ENCODE measurements around the gene PTOV1.

PTOV1 gene

GRCh38 chr19:49874503-49875157, 23.7 kb downstream of the PTOV1 start:
- TF ChIP-seq, protein P1, sequence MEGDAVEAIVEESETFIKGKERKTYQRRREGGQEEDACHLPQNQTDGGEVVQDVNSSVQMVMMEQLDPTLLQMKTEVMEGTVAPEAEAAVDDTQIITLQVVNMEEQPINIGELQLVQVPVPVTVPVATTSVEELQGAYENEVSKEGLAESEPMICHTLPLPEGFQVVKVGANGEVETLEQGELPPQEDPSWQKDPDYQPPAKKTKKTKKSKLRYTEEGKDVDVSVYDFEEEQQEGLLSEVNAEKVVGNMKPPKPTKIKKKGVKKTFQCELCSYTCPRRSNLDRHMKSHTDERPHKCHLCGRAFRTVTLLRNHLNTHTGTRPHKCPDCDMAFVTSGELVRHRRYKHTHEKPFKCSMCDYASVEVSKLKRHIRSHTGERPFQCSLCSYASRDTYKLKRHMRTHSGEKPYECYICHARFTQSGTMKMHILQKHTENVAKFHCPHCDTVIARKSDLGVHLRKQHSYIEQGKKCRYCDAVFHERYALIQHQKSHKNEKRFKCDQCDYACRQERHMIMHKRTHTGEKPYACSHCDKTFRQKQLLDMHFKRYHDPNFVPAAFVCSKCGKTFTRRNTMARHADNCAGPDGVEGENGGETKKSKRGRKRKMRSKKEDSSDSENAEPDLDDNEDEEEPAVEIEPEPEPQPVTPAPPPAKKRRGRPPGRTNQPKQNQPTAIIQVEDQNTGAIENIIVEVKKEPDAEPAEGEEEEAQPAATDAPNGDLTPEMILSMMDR (conservative IDR thresholded peaks at IDR 0.05; ENCODE audit: low read depth, low read length): no peak
- H3K36me3 ChIP-seq (ENCODE audit: insufficient read depth): no peaks in the 10 kb centered on the region
- H3K9ac ChIP-seq: no peak overlapping the region
- H3K27me3 ChIP-seq (ENCODE audit: insufficient read depth, low read depth): no peaks in the 10 kb centered on the region
- no peak overlapping the region for H2AFZ ChIP-seq (ENCODE audit: low read depth)
- H3K4me2 ChIP-seq: peak overlapping the region; percentile 81; the same call in 1 of the 2 replicates
- H4K20me1 ChIP-seq (ENCODE audit: insufficient read depth): no peaks in the 10 kb centered on the region
- peaks cover 30% of the 10 kb centered on the region for H3K4me1 ChIP-seq (ENCODE audit: low read depth, poor library complexity, severe bottlenecking)
- no peak overlapping the region; the same call in 1 of the 2 replicates for H3K27ac ChIP-seq
- H3K79me2 ChIP-seq (ENCODE audit: insufficient read depth, low read depth): peaks cover 23% of the 10 kb centered on the region
- H3K4me3 ChIP-seq (IDR thresholded peaks at IDR 0.05; ENCODE audit: insufficient read depth, low read depth, low read length): no peak overlapping the region

- Histone ChIP-seq H4K20me1 (ENCODE audit: insufficient read depth) (no peaks in the 10 kb centered on the region), H3K27ac (peak overlapping the region; percentile 94; the same call in 1 of the 2 replicates), H3K36me3 (ENCODE audit: insufficient read depth) (no peaks in the 10 kb centered on the region), H3K4me1 (ENCODE audit: low read depth, poor library complexity, severe bottlenecking) (peaks cover 28% of the 10 kb centered on the region), H3K4me2 (peak overlapping the region; percentile 81), H3K4me3 (IDR thresholded peaks at IDR 0.05; ENCODE audit: insufficient read depth, low read depth, low read length) (no peak overlapping the region), H2AFZ (ENCODE audit: low read depth) (no peak overlapping the region), H3K27me3 (ENCODE audit: insufficient read depth, low read depth) (no peaks in the 10 kb centered on the region), H3K9ac (peak overlapping the region; percentile 94; the same call in 1 of the 2 replicates), H3K79me2 (ENCODE audit: insufficient read depth, low read depth) (peaks cover 23% of the 10 kb centered on the region)
- TF ChIP-seq, protein P1 (conservative IDR thresholded peaks at IDR 0.05; ENCODE audit: low read depth, low read length): no peak
These were observed 24.2 kb downstream of the PTOV1 start for GRCh38 chr19:49875177-49875576.

- no peaks in the 10 kb centered on the region for H3K36me3 ChIP-seq (ENCODE audit: insufficient read depth)
- H4K20me1 ChIP-seq (ENCODE audit: insufficient read depth): no peaks in the 10 kb centered on the region
- H3K27me3 ChIP-seq (ENCODE audit: insufficient read depth, low read depth): no peaks in the 10 kb centered on the region
- peak overlapping the region; percentile 94 for H3K27ac ChIP-seq
- peaks cover 23% of the 10 kb centered on the region for H3K79me2 ChIP-seq (ENCODE audit: insufficient read depth, low read depth)
- peaks cover 21% of the 10 kb centered on the region for H3K4me1 ChIP-seq (ENCODE audit: low read depth, poor library complexity, severe bottlenecking)
- H3K4me3 ChIP-seq (IDR thresholded peaks at IDR 0.05; ENCODE audit: insufficient read depth, low read depth, low read length): no peak overlapping the region
- H3K4me2 ChIP-seq: peak overlapping the region; percentile 81
- TF ChIP-seq, protein P1 (conservative IDR thresholded peaks at IDR 0.05; ENCODE audit: low read depth, low read length): no peak
- peak overlapping the region; percentile 67 for H2AFZ ChIP-seq (ENCODE audit: low read depth)
- H3K9ac ChIP-seq: peak overlapping the region; percentile 94
These were observed 25.0 kb downstream of the PTOV1 start for GRCh38 chr19:49875857-49876421.

- Histone ChIP-seq H3K27me3 (ENCODE audit: insufficient read depth, low read depth) (no peaks in the 10 kb centered on the region), H3K4me2 (peak overlapping the region; percentile 81), H3K27ac (peak overlapping the region; percentile 94), H3K9ac (peak overlapping the region; percentile 94), H3K4me3 (IDR thresholded peaks at IDR 0.05; ENCODE audit: insufficient read depth, low read depth, low read length) (no peak overlapping the region), H3K79me2 (ENCODE audit: insufficient read depth, low read depth) (peaks cover 23% of the 10 kb centered on the region), H3K36me3 (ENCODE audit: insufficient read depth) (no peaks in the 10 kb centered on the region), H4K20me1 (ENCODE audit: insufficient read depth) (no peaks in the 10 kb centered on the region), H3K4me1 (ENCODE audit: low read depth, poor library complexity, severe bottlenecking) (peaks cover 20% of the 10 kb centered on the region), H2AFZ (ENCODE audit: low read depth) (peak overlapping the region; percentile 67)
- TF ChIP-seq, protein P1 (conservative IDR thresholded peaks at IDR 0.05; ENCODE audit: low read depth, low read length): no peak
These were observed 25.6 kb downstream of the PTOV1 start for GRCh38 chr19:49876422-49877019.
